Loucy (cell line): Measurements from ENCODE around the gene CLEC16A.
"Not testable (repeated sequence)": the region's sequence is repeated elsewhere in the genome, so short reads cannot be mapped to it uniquely, and the experiment has no call there.

ENCODE experiments used
- H2AFZ ChIP-seq: fragments of 200-600 bp; sonication (generic); 2 replicates; pipeline ENCODE4 v1.6.0; 2016; ENCODE audit warnings: antibody characterized with exemption, mild to moderate bottlenecking, low read length, moderate library complexity
- H3F3A ChIP-seq: fragments of 200-600 bp; 2 replicates; pipeline ENCODE4 v1.6.0; 2016; ENCODE audit warnings: antibody characterized with exemption, low read depth, mild to moderate bottlenecking
- H3K27me3 ChIP-seq: fragments of 200-600 bp; sonication (generic); 2 replicates; pipeline ENCODE4 v1.6.1; 2014; ENCODE audit warnings: low read length, mild to moderate bottlenecking; ENCODE audit not compliant: insufficient read depth, poor library complexity, severe bottlenecking
- H3K36me3 ChIP-seq: fragments of 200-600 bp; sonication (generic); 2 replicates; pipeline ENCODE4 v1.6.1; 2016; ENCODE audit warnings: low read length; ENCODE audit not compliant: insufficient read depth
- H3K4me1 ChIP-seq: fragments of 200-600 bp; sonication (generic); 2 replicates; pipeline ENCODE4 v1.5.1; 2014; ENCODE audit warnings: low read length, mild to moderate bottlenecking; ENCODE audit not compliant: insufficient read depth, poor library complexity, severe bottlenecking
- H3K4me2 ChIP-seq: fragments of 200-600 bp; sonication (generic); 2 replicates; pipeline ENCODE4 v1.6.0; 2014; ENCODE audit warnings: antibody characterized with exemption, low read length, low read depth, mild to moderate bottlenecking; ENCODE audit not compliant: poor library complexity, severe bottlenecking
- H3K4me3 ChIP-seq: fragments of 200-600 bp; sonication (generic); 2 replicates; pipeline ENCODE4 v1.5.1; 2014; ENCODE audit warnings: low read length, mild to moderate bottlenecking, mixed read lengths; ENCODE audit not compliant: poor library complexity, severe bottlenecking
- H3K79me2 ChIP-seq: fragments of 200-600 bp; sonication (generic); 2 replicates; pipeline ENCODE4 v1.6.1; 2014; ENCODE audit warnings: low read length; ENCODE audit not compliant: insufficient read depth
- H3K9ac ChIP-seq: fragments of 200-600 bp; sonication (generic); 2 replicates; pipeline ENCODE4 v1.6.0; 2014; ENCODE audit warnings: mild to moderate bottlenecking, low read depth, low read length, moderate library complexity; ENCODE audit not compliant: poor library complexity, severe bottlenecking
- H3K9me2 ChIP-seq: fragments of 200-600 bp; sonication (generic); replicated peaks from 2 replicates; pipeline ENCODE4 v1.6.1; 2016; ENCODE audit warnings: low read depth, low read length, mixed read lengths
- H3K9me3 ChIP-seq: fragments of 200-600 bp; sonication (generic); 2 replicates; pipeline ENCODE4 v1.6.1; 2014; ENCODE audit warnings: mild to moderate bottlenecking, antibody characterized with exemption, low read length, low read depth; ENCODE audit not compliant: insufficient read depth
- H4K20me1 ChIP-seq: fragments of 200-600 bp; sonication (generic); 2 replicates; pipeline ENCODE4 v1.6.0; 2014; ENCODE audit warnings: antibody characterized with exemption, low read length, mild to moderate bottlenecking; ENCODE audit not compliant: insufficient read depth, poor library complexity, severe bottlenecking
- CTCF ChIP-seq: fragments of 200-600 bp; sonication (generic); conservative IDR thresholded peaks from 2 replicates; pipeline ENCODE4 v1.5.1; 2014; ENCODE audit warnings: mild to moderate bottlenecking, antibody characterized with exemption, low read length
- EZH2phosphoT487 ChIP-seq: fragments of 200-600 bp; IDR thresholded peaks from 2 replicates; pipeline ENCODE4 v1.6.1; 2018; ENCODE audit warnings: antibody characterized with exemption, mild to moderate bottlenecking, moderate library complexity, borderline replicate concordance

Gene CLEC16A

GRCh38 chr16:10939649-10940234 is 4.6 kb upstream of the CLEC16A start:
- peaks cover 2% of the 10 kb centered on the region; the same call in 1 of the 2 replicates for H3F3A ChIP-seq
- no peaks in the 10 kb centered on the region for H3K36me3 ChIP-seq
- H3K9me2 ChIP-seq, result no peaks in the 10 kb centered on the region
- H3K9ac ChIP-seq, result peak overlapping the region; percentile 32
- no peaks in the 10 kb centered on the region for H3K9me3 ChIP-seq
- H4K20me1 ChIP-seq, result peaks cover 11% of the 10 kb centered on the region
- TF ChIP-seq EZH2phosphoT487, result no peak
- TF ChIP-seq CTCF, result no peak
- H3K4me2 ChIP-seq, result peak overlapping the region; percentile 87
- peak overlapping the region; percentile 81 for H3K4me3 ChIP-seq
- H3K4me1 ChIP-seq, result peaks cover 38% of the 10 kb centered on the region
- H2AFZ ChIP-seq, result no peak overlapping the region
- H3K27me3 ChIP-seq, result no peaks in the 10 kb centered on the region
- H3K79me2 ChIP-seq, result peaks cover 15% of the 10 kb centered on the region; the same call in 1 of the 2 replicates

- H3F3A ChIP-seq, result peaks cover 2% of the 10 kb centered on the region; the same call in 1 of the 2 replicates
- peaks cover 40% of the 10 kb centered on the region for H3K4me1 ChIP-seq
- no peaks in the 10 kb centered on the region for H3K27me3 ChIP-seq
- peaks cover 12% of the 10 kb centered on the region for H4K20me1 ChIP-seq
- peak overlapping the region; percentile 87 for H3K4me2 ChIP-seq
- peaks cover 24% of the 10 kb centered on the region; the same call in 1 of the 2 replicates for H3K79me2 ChIP-seq
- H3K9me3 ChIP-seq, result no peaks in the 10 kb centered on the region
- no peaks in the 10 kb centered on the region for H3K9me2 ChIP-seq
- no peak for TF ChIP-seq CTCF
- TF ChIP-seq EZH2phosphoT487, result no peak
- peak overlapping the region; percentile 67 for H3K9ac ChIP-seq
- H3K4me3 ChIP-seq, result peak overlapping the region; percentile 81
- H3K36me3 ChIP-seq, result no peaks in the 10 kb centered on the region
- no peak overlapping the region for H2AFZ ChIP-seq
Observed at GRCh38 chr16:10940501-10941079, 3.8 kb upstream of the CLEC16A start.

GRCh38 chr16:10941127-10941933 is 3.0 kb upstream of the CLEC16A start:
- Histone ChIP-seq H3K9ac (peak overlapping the region; percentile 67), H3K27me3 (no peaks in the 10 kb centered on the region), H3F3A (peaks cover 2% of the 10 kb centered on the region; the same call in 1 of the 2 replicates), H3K9me2 (no peaks in the 10 kb centered on the region), H3K4me3 (peak overlapping the region; percentile 81), H2AFZ (no peak overlapping the region), H3K9me3 (no peaks in the 10 kb centered on the region), H3K36me3 (no peaks in the 10 kb centered on the region), H3K79me2 (peaks cover 31% of the 10 kb centered on the region; the same call in 1 of the 2 replicates), H3K4me1 (peaks cover 40% of the 10 kb centered on the region), H4K20me1 (peaks cover 11% of the 10 kb centered on the region), H3K4me2 (peak overlapping the region; percentile 87)
- TF ChIP-seq CTCF, result no peak
- TF ChIP-seq EZH2phosphoT487, result no peak

- peak overlapping the region; percentile 87 for H3K4me2 ChIP-seq
- peak overlapping the region; percentile 67 for H3K9ac ChIP-seq
- H4K20me1 ChIP-seq, result peaks cover 11% of the 10 kb centered on the region
- H2AFZ ChIP-seq, result 0 out of 2 replicates have a peak overlapping the region, but pooled peaks have one; percentile 27
- not testable (repeated sequence) for H3K9me3 ChIP-seq, H3F3A ChIP-seq, H3K36me3 ChIP-seq, H3K9me2 ChIP-seq, H3K27me3 ChIP-seq
- peaks cover 37% of the 10 kb centered on the region; the same call in 1 of the 2 replicates for H3K79me2 ChIP-seq
- peaks cover 46% of the 10 kb centered on the region for H3K4me1 ChIP-seq
- H3K4me3 ChIP-seq, result peak overlapping the region; percentile 81
Observed at GRCh38 chr16:10941935-10942351, 2.4 kb upstream of the CLEC16A start.
